Transverse colon (tissue), 4 donors: ENCODE results near the gene TBC1D9. TPM values are rescaled to one million over a fixed set of nuclear protein-coding genes. Genes with fewer than 3 reads are reported as not detected.

Experiments used
- DNase-seq: peaks from one replicate; pipeline ENCODE4 v3.0.0-alpha.2; 2019
- H3K27ac ChIP-seq, 4 donors: fragments of 200-600 bp; sonication (generic); 2 replicates each; pipeline ENCODE4 v1.5.1; 2016 to 2018; ENCODE audit warnings: inconsistent platforms in 4 of 4
- H3K27me3 ChIP-seq: fragments of 200-600 bp; sonication (generic); 2 replicates; pipeline ENCODE4 v1.5.1; 2017; ENCODE audit warnings: inconsistent platforms
- H3K36me3 ChIP-seq, 4 donors: fragments of 200-600 bp; sonication (generic); 2 replicates each; pipeline ENCODE4 v1.5.1; 2017 to 2019; ENCODE audit warnings: inconsistent platforms in 4 of 4
- H3K4me1 ChIP-seq, 4 donors: fragments of 200-600 bp; sonication (generic); 2 replicates each; pipeline ENCODE4 v1.5.1; 2017 to 2020; ENCODE audit warnings: inconsistent platforms in 4 of 4
- H3K4me3 ChIP-seq, 4 donors: fragments of 200-600 bp; sonication (generic); 1 replicate in 1 of 4; 2 replicates in 3 of 4; pipeline versions ENCODE4 v1.5.1 to v1.6.1; 2017 to 2019; ENCODE audit warnings: inconsistent platforms in 4 of 4
- H3K9me3 ChIP-seq, 2 donors: fragments of 200-600 bp; sonication (generic); 2 replicates each; pipeline ENCODE4 v1.5.1; 2017 to 2019; ENCODE audit warnings: inconsistent platforms in 2 of 2
- CTCF ChIP-seq, 5 experiments: fragments of 200-600 bp in 3 of 5; fragments of 450-650 bp in 2 of 5; sonication (generic) in 3 of 5; IDR thresholded peaks; 1 replicate in 2 of 5; 2 replicates in 3 of 5; pipeline ENCODE4 v1.5.1; 2016 to 2017; ENCODE audit warnings: antibody characterized with exemption in 5 of 5, inconsistent platforms in 3 of 5, mild to moderate bottlenecking in 2 of 5, moderate library complexity in 1 of 5
- EP300 ChIP-seq: sonication (generic); formaldehyde crosslinking; IDR thresholded peaks from one replicate; pipeline ENCODE4 v1.6.1; 2017; ENCODE audit warnings: antibody characterized with exemption, low read depth
- POLR2A ChIP-seq: fragments of 450-650 bp; IDR thresholded peaks from one replicate; pipeline ENCODE4 v1.6.1; 2016; ENCODE audit warnings: antibody characterized with exemption, mild to moderate bottlenecking, moderate library complexity
- POLR2AphosphoS5 ChIP-seq, 3 donors: sonication (generic); formaldehyde crosslinking; IDR thresholded peaks; one replicate each; pipeline ENCODE4 v1.6.1; 2016; ENCODE audit warnings: antibody characterized with exemption in 3 of 3
- WGBS, 2 donors: methylation state at CpG; one replicate each; pipeline ENCODE4 v1.1.5; 2018; ENCODE audit warnings: low coverage in 1 of 2; 5-methylcytosine and 5-hydroxymethylcytosine counted together
- in situ Hi-C, 4 donors: fragments of 200-750 bp; cut with MboI; loops; one replicate each; pipeline versions ENCODE4 v1.15.0 to v1.15.1; 2017; ENCODE audit warnings: low sequenced_read_pairs in 3 of 4, low pct_ligation_motif_present in 1 of 4, low pct_unique_long_range_greater_than_20kb in 1 of 4
- intact Hi-C: fragments of 100-400 bp; cut with DNase I; formaldehyde crosslinking; loops from one replicate; pipeline ENCODE4 v1.15.1; 2023; ENCODE audit warnings: low total_unique reads
- total RNA-seq, 4 donors: library from RNA; depleted of rRNA; stranded (reverse); fragments of >200 nt; gene quantifications; one replicate each; pipeline ENCODE4 v1.1.0, GENCODE V29; 2016

The TBC1D9 gene
- total RNA-seq, 4 donors from 2014 or later = 8.2 to 21.4 (median 16.3) TPM

- in situ Hi-C loops = no loop called here
- intact Hi-C loops = no loop called here
- TF ChIP-seq POLR2AphosphoS5 (IDR thresholded peaks at IDR 0.05) (no peak), CTCF (IDR thresholded peaks at IDR 0.05) (no peak), EP300 (no peak), POLR2A (no peak)
- Histone ChIP-seq H3K27me3 (no peaks in the 10 kb centered on the region), H3K4me3 (no peak overlapping the region), H3K36me3 (no peaks in the 10 kb centered on the region), H3K4me1 (peaks cover 0 to 5% (median 0%) of the 10 kb centered on the region in 4 donors), H3K27ac (no peak overlapping the region), H3K9me3 (no peaks in the 10 kb centered on the region)
- 81 to 89% methylated on average over 1 to 2 of the region's 2 CpGs for WGBS, 2 donors
- DNase-seq = no peak
Measured at GRCh38 chr4:140706276-140706625, 49.9 kb downstream of the TBC1D9 start.

GRCh38 chr4:140705625-140706275 is 50.4 kb downstream of the TBC1D9 start:
- H3K4me1 ChIP-seq = peaks cover 0 to 5% (median 0%) of the 10 kb centered on the region in 4 donors
- 78 to 88% methylated on average over 4 to 8 of the region's 8 CpGs for WGBS, 2 donors

GRCh38 chr4:140704964-140705363 is 51.2 kb downstream of the TBC1D9 start:
- no peak for TF ChIP-seq EP300
- TF ChIP-seq CTCF (IDR thresholded peaks at IDR 0.05) = no peak
- TF ChIP-seq POLR2A = no peak
- no peak for TF ChIP-seq POLR2AphosphoS5 (IDR thresholded peaks at IDR 0.05)
- Histone ChIP-seq H3K4me3 (no peak overlapping the region), H3K4me1 (peaks cover 0 to 5% (median 0%) of the 10 kb centered on the region in 4 donors), H3K27me3 (no peaks in the 10 kb centered on the region), H3K36me3 (no peaks in the 10 kb centered on the region), H3K27ac (no peak overlapping the region), H3K9me3 (no peaks in the 10 kb centered on the region)
- in situ Hi-C loops (no loop called here), intact Hi-C loops (no loop called here)
- WGBS, 2 donors = 71% methylated on average over 2 of the region's 2 CpGs; no CpG with 5 or more reads in 1 of the 2 donors
- DNase-seq = no peak

More at GRCh38 chr4:140705625-140706275, 50.4 kb downstream of the TBC1D9 start:
- intact Hi-C loops (no loop called here), in situ Hi-C loops (no loop called here)
- no peak overlapping the region for H3K4me3 ChIP-seq
- H3K9me3 ChIP-seq = no peaks in the 10 kb centered on the region
- TF ChIP-seq POLR2A (no peak), EP300 (no peak), POLR2AphosphoS5 (IDR thresholded peaks at IDR 0.05) (no peak), CTCF (IDR thresholded peaks at IDR 0.05) (no peak)
- H3K36me3 ChIP-seq = no peaks in the 10 kb centered on the region
- H3K27me3 ChIP-seq = no peaks in the 10 kb centered on the region
- H3K27ac ChIP-seq = no peak overlapping the region
- DNase-seq = no peak

- TF ChIP-seq POLR2AphosphoS5 (IDR thresholded peaks at IDR 0.05) (no peak), CTCF (IDR thresholded peaks at IDR 0.05) (no peak), POLR2A (no peak), EP300 (no peak)
- no peaks in the 10 kb centered on the region for H3K27me3 ChIP-seq
- peaks cover 0 to 5% (median 0%) of the 10 kb centered on the region in 4 donors for H3K4me1 ChIP-seq
- intact Hi-C loops (no loop called here), in situ Hi-C loops (no loop called here)
- H3K27ac ChIP-seq = no peak overlapping the region
- 80 to 94% methylated on average over 2 to 4 of the region's 4 CpGs for WGBS, 2 donors
- H3K4me3 ChIP-seq = no peak overlapping the region
- H3K36me3 ChIP-seq = no peaks in the 10 kb centered on the region
- H3K9me3 ChIP-seq = no peaks in the 10 kb centered on the region
- no peak for DNase-seq
Measured at GRCh38 chr4:140704392-140704960, 51.7 kb downstream of the TBC1D9 start.
